ENCODE measurements around the gene S100A11.
A peak's percentile ranks its signal among the peaks of the same experiment; 100 is the strongest.

Gene S100A11

DNA sequence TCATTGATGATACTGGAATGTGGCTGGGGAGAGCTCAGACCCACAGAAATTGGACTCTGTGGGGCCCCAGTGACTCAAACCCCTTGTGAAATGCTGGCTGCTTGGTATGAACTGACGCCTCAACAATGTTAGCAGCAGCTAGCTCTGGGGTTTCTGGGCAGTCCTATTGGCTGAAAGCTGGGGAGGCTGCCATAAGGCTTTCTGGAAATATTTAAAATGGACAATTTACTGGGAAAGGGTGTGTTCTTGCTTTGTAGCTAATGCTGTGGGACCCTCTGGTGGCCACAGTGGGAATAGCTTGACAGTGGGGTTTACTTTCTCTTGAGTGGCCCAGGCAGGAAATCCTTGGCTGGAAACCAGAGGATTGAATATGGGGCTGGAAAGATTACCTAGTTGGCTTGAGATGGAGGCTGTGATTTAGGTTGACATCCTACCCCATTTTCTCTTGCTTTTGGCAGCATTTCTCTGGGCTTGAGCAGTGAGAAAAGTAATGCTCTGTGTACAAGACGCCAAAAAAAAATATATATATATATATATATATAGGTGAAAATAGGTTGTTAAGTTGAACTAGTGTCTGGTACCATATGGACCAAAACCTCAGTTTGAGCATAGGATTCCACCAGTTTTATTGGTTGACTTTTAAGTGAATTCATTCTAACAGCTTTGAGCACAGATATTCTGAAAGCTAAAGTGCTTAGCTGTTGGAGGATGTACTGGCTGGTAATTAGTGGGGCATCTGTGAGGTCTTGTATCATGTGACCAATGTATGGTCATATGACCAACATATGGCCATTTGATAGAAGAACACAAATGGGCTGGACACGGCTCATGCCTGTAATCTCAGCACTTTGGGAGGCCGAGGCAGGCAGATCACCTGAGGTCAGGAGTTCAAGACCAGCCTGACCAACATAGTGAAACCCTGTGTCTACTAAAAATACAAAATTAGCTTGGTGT is 34.9 kb downstream of the S100A11 start:
- peak; percentile 99 for DNase-seq (ENCODE audit: low read depth)

GRCh38 chr1:152000964-152001630 is 35.7 kb downstream of the S100A11 start:
- DNase-seq (ENCODE audit: low read depth) = no peak

DNA sequence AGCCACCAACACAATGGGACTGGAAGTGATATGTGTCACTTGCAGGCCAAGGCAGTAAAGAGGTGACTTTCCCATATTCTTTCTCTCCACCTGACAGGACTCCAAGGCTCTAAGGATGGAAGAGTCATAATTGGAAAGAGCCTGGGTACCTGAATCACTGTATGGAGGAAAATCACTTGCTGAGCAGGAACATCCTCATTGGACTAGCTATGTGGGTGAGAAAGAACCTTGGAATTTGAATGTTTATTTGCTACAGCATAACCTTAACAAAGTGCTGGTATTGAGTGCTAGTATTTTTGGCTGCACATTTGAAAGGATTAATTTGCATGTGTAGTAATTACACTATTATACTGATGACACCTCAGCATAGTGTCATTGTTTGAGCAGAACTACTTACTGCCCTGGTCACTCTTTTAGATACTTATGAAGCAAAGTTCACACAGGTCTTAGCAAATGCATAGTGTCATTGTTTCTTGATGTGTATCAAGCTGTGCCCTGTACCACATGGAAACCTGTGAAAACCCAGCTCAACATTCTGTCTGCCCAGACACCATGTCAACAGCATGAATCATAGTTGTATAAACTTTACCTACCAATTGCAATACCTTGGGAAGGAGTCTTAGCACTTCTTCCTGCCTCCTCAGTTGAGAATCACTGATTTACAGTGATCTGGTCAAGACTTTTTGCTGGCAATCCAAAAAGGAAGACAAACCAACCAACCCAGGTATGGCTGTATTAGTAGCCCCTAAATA is 38.0 kb downstream of the S100A11 start:
- DNase-seq (ENCODE audit: low read depth) = no peak

DNA sequence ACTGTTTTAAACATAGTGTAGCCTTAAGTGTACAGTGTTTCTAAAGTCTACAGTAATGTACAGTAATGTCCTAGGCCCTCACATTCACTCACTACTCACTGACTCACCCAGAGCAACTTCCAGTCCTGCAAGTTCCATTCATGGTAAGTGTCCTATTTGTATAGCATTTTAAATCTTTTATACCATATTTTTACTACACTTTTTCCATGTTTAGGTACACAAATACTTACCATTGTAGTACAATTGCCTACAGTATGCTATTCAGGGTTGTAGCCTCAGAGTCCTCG is 39.6 kb downstream of the S100A11 start:
- DNase-seq (ENCODE audit: low read depth) = no peak

- DNase-seq (ENCODE audit: low read depth) = no peak
These were observed 41.0 kb downstream of the S100A11 start for GRCh38 chr1:151995774-151996173.

DNA sequence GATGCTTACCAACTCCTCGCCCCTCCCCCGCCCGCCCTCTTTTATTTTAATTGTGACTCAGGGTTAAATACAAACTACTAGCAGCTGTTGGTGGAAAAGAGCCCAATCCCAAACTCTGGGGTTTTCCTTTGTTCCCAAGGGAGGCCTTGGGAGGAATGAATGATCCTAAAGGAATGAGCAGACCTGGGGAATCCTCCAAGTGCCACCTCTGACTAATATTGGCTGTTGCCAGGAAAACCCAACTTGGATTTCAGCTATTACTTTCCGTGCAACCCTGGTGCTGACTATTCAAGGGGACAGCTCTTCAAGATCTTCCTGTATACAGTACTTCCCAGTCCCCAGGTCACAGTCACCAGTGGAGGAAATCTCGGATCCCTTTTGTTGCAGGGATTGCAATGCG is 41.8 kb downstream of the S100A11 start:
- peak; percentile 99 for DNase-seq (ENCODE audit: low read depth)

- DNase-seq (ENCODE audit: low read depth) = peak; percentile 71
These were observed 42.9 kb downstream of the S100A11 start, which contains the start of gene S100A10 for GRCh38 chr1:151993734-151994496. Gene S100A10 (minus strand): TSS chr1:151993859. CDS start chr1:151986230, 7,629 bp downstream.

DNA sequence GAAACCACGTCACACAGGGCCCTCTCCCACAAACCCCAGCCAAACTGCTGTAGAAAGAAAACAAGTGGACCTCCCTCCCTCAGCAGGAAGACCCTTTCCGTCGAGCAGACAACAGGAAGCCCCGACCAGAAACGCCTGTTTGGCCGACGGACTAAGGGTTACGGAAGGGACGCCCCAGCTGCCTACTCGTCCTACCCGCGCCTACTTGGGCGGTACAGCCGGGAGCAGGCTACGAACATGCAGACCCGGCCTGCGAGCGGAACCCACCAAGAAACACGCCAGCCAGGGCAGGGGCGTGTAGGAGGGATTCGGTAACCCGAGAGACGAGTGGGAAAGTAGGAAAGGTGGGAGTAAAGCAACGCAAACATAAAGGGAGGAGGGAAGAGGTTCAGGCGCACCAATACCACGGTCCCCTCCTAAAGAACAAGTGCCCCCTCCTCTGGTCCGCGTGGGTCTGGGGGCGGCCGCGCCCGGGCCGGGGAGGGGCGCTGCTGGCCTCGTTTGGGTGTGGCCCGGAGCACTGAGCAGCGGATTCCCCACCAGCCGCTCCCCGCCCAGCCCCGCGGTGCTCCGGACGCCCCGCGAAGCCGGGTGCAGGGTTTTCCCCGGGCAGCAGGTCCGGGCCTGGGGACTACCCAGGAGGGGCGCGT is 43.6 kb downstream of the S100A11 start:
- no peak for DNase-seq (ENCODE audit: low read depth)

DNA sequence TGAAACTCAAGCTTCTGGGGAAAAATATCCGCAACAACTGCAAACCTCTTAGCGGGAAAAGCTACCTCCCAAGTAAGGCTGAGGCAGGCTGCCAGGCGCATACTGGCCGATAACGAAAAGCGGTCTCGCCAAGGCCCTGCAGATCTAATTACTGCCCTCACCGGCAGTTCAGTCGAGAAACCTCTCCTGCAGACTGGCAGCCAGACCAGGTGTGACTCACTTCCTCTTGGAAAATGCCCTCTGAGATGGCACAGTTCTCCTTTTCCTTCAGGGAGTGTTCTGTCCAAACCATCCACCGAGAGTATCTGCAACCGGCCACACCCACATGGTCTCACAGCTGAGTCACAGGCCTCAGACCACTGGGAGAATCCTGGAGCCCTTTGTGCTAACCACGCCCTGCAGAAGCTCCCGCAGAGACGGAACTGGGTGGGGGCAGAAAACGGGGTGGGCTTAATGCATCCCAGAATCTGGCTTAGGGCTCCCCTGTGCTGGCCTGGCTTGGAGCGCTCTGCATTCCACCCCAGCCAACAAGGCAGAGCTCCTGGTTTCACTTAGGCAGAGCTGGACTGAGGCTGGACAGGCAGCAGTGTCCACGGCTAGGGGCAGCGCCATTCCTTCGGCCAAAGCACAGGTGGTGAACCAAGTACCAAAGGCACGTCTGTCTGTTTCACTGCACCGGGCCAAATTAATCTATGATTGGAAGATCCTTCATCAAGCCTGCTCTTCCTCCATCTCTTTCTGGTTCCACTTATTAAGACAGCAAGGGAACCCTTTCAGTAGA is 44.3 kb downstream of the S100A11 start:
- peak; percentile 90 for DNase-seq (ENCODE audit: low read depth)

DNA sequence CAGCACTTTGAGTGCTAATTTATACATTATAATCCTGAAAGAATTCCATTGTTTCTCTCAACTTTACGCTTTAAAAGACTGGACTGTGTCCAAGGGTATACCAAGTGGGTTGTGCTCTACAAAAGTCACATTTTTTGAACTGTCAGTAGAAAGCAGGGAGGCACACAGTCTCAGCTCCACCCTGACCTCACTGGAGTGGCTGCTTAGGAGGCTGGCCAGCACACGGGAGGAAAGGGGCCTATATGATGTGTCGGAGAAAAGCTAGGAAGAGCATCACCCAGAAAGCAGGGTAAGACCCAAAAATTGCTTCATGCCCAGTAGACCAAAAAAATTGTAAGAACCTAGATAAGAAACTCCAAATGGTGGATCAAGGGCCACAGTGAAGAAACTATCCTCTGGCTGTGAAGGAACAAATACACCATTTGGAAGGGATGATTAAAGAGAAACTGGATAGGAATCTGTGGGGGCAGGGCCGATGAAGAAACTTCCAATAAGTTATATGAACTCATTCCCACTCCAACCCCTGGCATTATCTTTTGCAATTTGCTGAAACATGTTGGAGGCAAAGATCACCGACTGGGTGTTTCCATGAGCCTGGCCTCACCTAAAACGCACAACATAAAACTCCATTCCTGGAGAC is 45.0 kb downstream of the S100A11 start:
- DNase-seq (ENCODE audit: low read depth) = no peak

DNA sequence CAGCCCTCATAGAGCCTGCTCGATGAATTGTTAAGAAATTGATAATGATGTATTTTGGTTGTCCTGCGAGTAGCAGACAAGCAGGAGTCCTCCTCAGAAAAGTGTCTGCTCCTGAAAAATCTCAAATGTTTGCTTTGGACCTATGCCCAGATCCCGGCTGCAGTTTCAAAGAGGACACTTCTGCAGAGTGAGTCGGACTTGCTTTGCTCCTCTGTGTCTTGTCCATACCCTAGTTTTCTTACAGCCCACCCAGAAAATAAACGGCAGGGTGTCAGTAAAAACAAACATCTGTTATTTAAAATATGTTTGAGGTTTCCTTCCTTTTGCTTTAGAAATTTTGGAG is 46.0 kb downstream of the S100A11 start:
- no peak for DNase-seq (ENCODE audit: low read depth)

DNA sequence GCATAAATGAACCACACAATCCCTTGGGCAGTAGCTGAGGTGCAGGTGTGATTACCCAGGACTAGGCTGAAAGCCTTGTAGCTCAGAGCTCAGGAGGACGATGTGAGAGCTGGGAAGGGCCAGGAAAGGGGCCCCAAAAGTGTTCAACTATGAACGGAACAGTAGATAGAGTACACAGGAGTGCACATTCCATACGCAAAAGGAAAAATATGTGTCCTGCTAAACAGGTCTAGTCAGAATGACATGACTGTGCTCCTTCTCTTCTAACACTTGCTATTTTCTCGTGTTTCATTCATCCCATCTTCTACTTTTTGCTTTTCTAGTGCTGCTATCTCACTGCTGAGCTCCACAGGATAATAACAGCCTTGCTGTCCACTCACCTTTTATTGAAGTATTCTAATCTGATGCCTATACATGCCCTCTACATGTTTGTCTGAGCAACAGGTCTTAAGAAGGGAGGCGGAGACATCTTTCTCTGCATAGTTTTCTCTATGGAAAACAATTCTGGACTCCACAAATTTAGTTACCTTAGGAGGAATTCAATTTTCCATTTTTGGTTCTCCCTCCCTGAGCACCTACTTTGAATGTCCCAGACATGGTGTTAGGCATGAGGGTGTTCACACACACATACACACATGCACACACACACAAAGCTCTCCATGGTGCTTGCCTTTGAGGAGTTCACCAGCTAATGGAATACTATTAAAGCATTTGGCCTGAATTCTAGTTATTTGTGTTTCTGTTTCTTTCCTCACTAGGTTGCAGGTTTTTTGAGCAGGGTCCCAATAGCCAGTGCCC is 46.5 kb downstream of the S100A11 start:
- DNase-seq (ENCODE audit: low read depth) = no peak

GRCh38 chr1:151989211-151989862 is 47.5 kb downstream of the S100A11 start:
- DNase-seq (ENCODE audit: low read depth) = peak; percentile 86

GRCh38 chr1:151988405-151988923 is 48.3 kb downstream of the S100A11 start:
- DNase-seq (ENCODE audit: low read depth) = no peak

DNA sequence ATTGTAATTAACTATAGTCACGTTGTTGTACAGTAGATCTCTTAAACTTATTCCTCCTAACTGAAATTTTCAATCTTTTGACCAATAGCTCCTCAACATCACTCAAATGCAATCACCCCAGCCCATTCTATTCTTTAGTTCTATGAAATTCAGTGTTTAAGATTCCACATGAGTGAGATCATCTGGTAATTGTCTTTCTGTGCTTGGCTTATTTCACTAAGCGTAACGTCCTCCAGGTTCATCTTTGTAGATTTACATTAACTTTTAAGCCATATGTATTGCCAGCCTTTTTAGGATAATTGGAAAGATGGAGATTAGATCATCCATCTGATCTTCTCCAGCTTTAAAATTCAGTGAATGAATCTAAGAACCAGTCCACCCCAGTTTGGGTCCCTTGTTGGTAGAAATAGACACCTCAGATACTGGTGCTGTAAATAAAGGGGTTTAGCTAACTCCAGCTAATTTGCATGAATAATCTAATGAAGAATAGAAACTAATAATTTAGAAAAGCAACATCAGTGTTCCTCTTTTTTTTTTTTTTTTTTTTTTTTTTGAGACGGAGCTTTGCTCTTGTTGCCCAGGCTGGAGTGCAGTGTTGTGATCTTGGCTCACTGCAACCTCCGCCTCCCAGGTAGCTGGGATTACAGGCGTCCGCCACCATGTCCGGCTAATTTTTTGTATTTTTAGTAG is 50.2 kb downstream of the S100A11 start:
- no peak for DNase-seq (ENCODE audit: low read depth)

- DNase-seq (ENCODE audit: low read depth) = no peak
These were observed 51.0 kb downstream of the S100A11 start for GRCh38 chr1:151985768-151986167.

GRCh38 chr1:151985270-151985669 is 51.5 kb downstream of the S100A11 start:
- no peak for DNase-seq (ENCODE audit: low read depth)
